Common myeloid progenitor, CD34-positive (primary cell): ENCODE results near the gene MRTFA.
A peak's percentile ranks its signal among the peaks of the same experiment; 100 is the strongest.
"Not testable (repeated sequence)": the region's sequence is repeated elsewhere in the genome, so short reads cannot be mapped to it uniquely, and the experiment has no call there.

Experiments
- CTCF ChIA-PET: fragments of 350-600 bp; sonication (Branson Sonifier 250); formaldehyde crosslinking; loops from one replicate; lab custom pipeline; 2021; ENCODE audit warnings: antibody characterized with exemption; lab: Charles Lee
- POLR2A ChIA-PET: fragments of 350-600 bp; sonication (Branson Sonifier 250); formaldehyde crosslinking; loops from one replicate; lab custom pipeline; 2021; ENCODE audit warnings: antibody characterized with exemption; lab: Charles Lee
- DNase-seq, 3 donors: peaks; one replicate each; pipeline versions ENCODE4 v3.0.0 to v3.0.0-alpha.2; 2013
- H3K27ac ChIP-seq, 2 experiments: 1 replicate in 1 of 2; 2 replicates in 1 of 2; pipeline ENCODE4 v1.7.0; 2013; ENCODE audit warnings: inconsistent platforms in 2 of 2, low read length in 2 of 2, mild to moderate bottlenecking in 2 of 2, low read depth in 1 of 2, moderate library complexity in 1 of 2; ENCODE audit not compliant: severe bottlenecking in 2 of 2, insufficient read depth in 1 of 2, poor library complexity in 1 of 2
- H3K27me3 ChIP-seq, 5 experiments: replicated peaks in 2 of 5; 1 replicate in 3 of 5; 2 replicates in 2 of 5; pipeline versions ENCODE4 v1.6.1 to v1.7.0; 2013; ENCODE audit warnings: low read length in 4 of 5, mild to moderate bottlenecking in 2 of 5, moderate library complexity in 2 of 5, inconsistent platforms in 1 of 5; ENCODE audit not compliant: insufficient read depth in 5 of 5, control insufficient read depth in 4 of 5
- H3K36me3 ChIP-seq, 4 experiments: 1 replicate in 2 of 4; 2 replicates in 2 of 4; pipeline versions ENCODE4 v1.6.1 to v1.7.0; 2013; ENCODE audit warnings: low read length in 3 of 4, control low read depth in 1 of 4, mild to moderate bottlenecking in 1 of 4; ENCODE audit not compliant: control insufficient read depth in 4 of 4, insufficient read depth in 4 of 4
- H3K4me1 ChIP-seq, 4 experiments: 1 replicate in 3 of 4; 2 replicates in 1 of 4; pipeline versions ENCODE4 v1.6.1 to v1.7.1; 2013; ENCODE audit warnings: low read length in 3 of 4, mild to moderate bottlenecking in 3 of 4, control low read depth in 1 of 4, inconsistent platforms in 1 of 4, moderate library complexity in 1 of 4; ENCODE audit not compliant: control insufficient read depth in 4 of 4, insufficient read depth in 4 of 4; ENCODE audit errors: control extremely low read depth in 1 of 4
- H3K4me3 ChIP-seq, 7 experiments: 1 replicate in 4 of 7; 2 replicates in 3 of 7; pipeline versions ENCODE4 v1.5.1 to v1.7.0; 2013; ENCODE audit warnings: mild to moderate bottlenecking in 7 of 7, low read length in 6 of 7, moderate library complexity in 6 of 7, inconsistent platforms in 2 of 7, low read depth in 2 of 7, control low read depth in 1 of 7; ENCODE audit not compliant: insufficient read depth in 4 of 7, control insufficient read depth in 1 of 7; ENCODE audit errors: extremely low read depth in 1 of 7
- H3K9me3 ChIP-seq, 5 experiments: 1 replicate in 4 of 5; 2 replicates in 1 of 5; pipeline versions ENCODE4 v1.6.1 to v1.7.1; 2013; ENCODE audit warnings: low read length in 4 of 5, mild to moderate bottlenecking in 2 of 5, inconsistent platforms in 1 of 5, low read depth in 1 of 5, moderate library complexity in 1 of 5; ENCODE audit not compliant: control insufficient read depth in 4 of 5, insufficient read depth in 2 of 5; ENCODE audit errors: control extremely low read depth in 1 of 5
- WGBS: methylation state at CpG from one replicate; pipeline ENCODE4 v1.1.5; 2013; ENCODE audit not compliant: insufficient coverage; 5-methylcytosine and 5-hydroxymethylcytosine counted together

Gene MRTFA

GRCh38 chr22:40531951-40532900 is 104.3 kb downstream of the MRTFA start:
- H3K36me3 ChIP-seq, result peaks cover 0 to 2% (median 0%) of the 10 kb centered on the region in 4 experiments
- DNase-seq, result no peak
- CTCF ChIA-PET, result interaction anchor here (0.7 to 6.5 kb wide), 5 partner anchors 8 to 151 kb away, joined by 3 to 50 read pairs (median 3); partner anchors contain the start of gene MRTFA
- H3K27me3 ChIP-seq, result no peaks in the 10 kb centered on the region
- no peak overlapping the region for H3K27ac ChIP-seq
- peak overlapping the region in 2 of 7 experiments; percentile 10 to 38 for H3K4me3 ChIP-seq
- H3K4me1 ChIP-seq, result peaks cover 37 to 45% (median 41%) of the 10 kb centered on the region in 4 experiments
- POLR2A ChIA-PET, result interaction anchor here (0.6 kb wide), 1 partner anchor 108 kb away, joined by 3 read pairs; no protein-coding TSS in a partner anchor
- no peaks in the 10 kb centered on the region for H3K9me3 ChIP-seq
- WGBS, result 94% methylated on average over 2 of the region's 3 CpGs

- H3K4me3 ChIP-seq, DNase-seq, H3K36me3 ChIP-seq, H3K27ac ChIP-seq, H3K9me3 ChIP-seq, H3K27me3 ChIP-seq, POLR2A ChIA-PET: not testable (repeated sequence)
- CTCF ChIA-PET, result interaction anchor here (0.6 to 6.5 kb wide), 9 partner anchors 12 to 133 kb away, joined by 3 to 50 read pairs (median 3); partner anchors contain the start of gene MRTFA
- no CpG with 5 or more reads among the region's 6 CpGs for WGBS
- H3K4me1 ChIP-seq, result peaks cover 33 to 42% (median 39%) of the 10 kb centered on the region in 4 experiments
Observed at GRCh38 chr22:40530391-40530790, 106.1 kb downstream of the MRTFA start.

- Histone ChIP-seq H3K9me3 (no peaks in the 10 kb centered on the region), H3K27me3 (no peaks in the 10 kb centered on the region), H3K27ac (no peak overlapping the region), H3K4me1 (peaks cover 28 to 36% (median 34%) of the 10 kb centered on the region in 4 experiments), H3K4me3 (no peak overlapping the region), H3K36me3 (peaks cover 0 to 2% (median 0%) of the 10 kb centered on the region in 4 experiments)
- POLR2A ChIA-PET, result interaction anchor here (0.6 kb wide), 1 partner anchor 96 kb away, joined by 3 read pairs; no protein-coding TSS in a partner anchor
- no CpG with 5 or more reads among the region's 1 CpG for WGBS
- CTCF ChIA-PET, result interaction anchor here (1.0 to 6.5 kb wide), 6 partner anchors 12 to 116 kb away, joined by 3 to 50 read pairs (median 4); partner anchors contain the start of gene MRTFA
- no peak for DNase-seq
Observed at GRCh38 chr22:40529821-40530220, 106.7 kb downstream of the MRTFA start.

GRCh38 chr22:40526960-40527359 is 109.6 kb downstream of the MRTFA start:
- H3K36me3 ChIP-seq, result peaks cover 0 to 2% (median 0%) of the 10 kb centered on the region in 4 experiments
- WGBS, result 100% methylated on average over 1 of the region's 5 CpGs
- ChIA-PET POLR2A (interaction anchor here (0.6 to 0.7 kb wide), 3 partner anchors 110 to 206 kb away, joined by 3 to 8 read pairs (median 7); partner anchors contain the start of gene MRTFA), CTCF (interaction anchor here (0.9 to 7.8 kb wide), 7 partner anchors 15 to 233 kb away, joined by 3 to 106 read pairs (median 3); no protein-coding TSS in a partner anchor)
- DNase-seq, result no peak
- peaks cover 3 to 7% (median 7%) of the 10 kb centered on the region in 4 experiments for H3K4me1 ChIP-seq
- H3K27ac ChIP-seq, result no peak overlapping the region
- no peaks in the 10 kb centered on the region for H3K9me3 ChIP-seq
- no peak overlapping the region for H3K4me3 ChIP-seq
- H3K27me3 ChIP-seq, result no peaks in the 10 kb centered on the region

DNA sequence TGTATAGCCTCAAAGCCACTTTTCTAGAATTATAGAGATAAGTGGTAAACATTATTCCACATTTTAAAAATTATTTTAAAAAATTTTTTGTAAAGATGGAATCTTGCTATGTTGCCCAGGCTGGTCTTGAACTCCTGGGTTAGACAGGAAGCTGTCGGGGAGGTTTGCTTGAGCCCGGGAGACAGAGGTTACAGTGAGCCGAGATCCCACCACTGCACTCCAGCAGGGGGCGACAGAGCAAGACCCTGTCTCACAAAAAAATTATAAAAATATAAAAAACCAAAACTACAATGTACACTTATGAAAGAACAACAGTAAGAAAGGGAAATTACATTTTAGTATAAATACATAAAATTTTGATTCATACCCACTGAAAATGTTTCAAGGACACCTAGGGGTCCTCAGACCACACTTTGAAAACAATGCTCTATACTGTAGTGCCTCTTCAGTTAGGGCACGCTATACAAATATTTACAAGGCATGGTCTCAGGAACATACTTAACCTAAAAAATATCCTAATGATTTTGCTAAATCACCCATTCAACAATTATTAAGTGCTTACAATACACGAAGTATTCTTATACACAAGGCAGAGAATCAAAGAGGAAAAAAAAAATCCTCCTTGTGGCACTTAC is 111.2 kb downstream of the MRTFA start:
- WGBS, result 50% methylated on average over 2 of the region's 6 CpGs
- no peaks in the 10 kb centered on the region for H3K27me3 ChIP-seq
- ChIA-PET CTCF (interaction anchor here (0.6 to 7.8 kb wide), 20 partner anchors 8 to 374 kb away, joined by 3 to 106 read pairs (median 6); no protein-coding TSS in a partner anchor), POLR2A (interaction anchor here (0.7 kb wide), 1 partner anchor 131 kb away, joined by 4 read pairs; no protein-coding TSS in a partner anchor)
- peak; percentile 68 to 87 (median 85) for DNase-seq
- H3K9me3 ChIP-seq, result no peaks in the 10 kb centered on the region
- H3K27ac ChIP-seq, result no peak overlapping the region
- no peaks in the 10 kb centered on the region for H3K4me1 ChIP-seq
- H3K4me3 ChIP-seq, result no peak overlapping the region
- H3K36me3 ChIP-seq, result peaks cover 0 to 2% (median 0%) of the 10 kb centered on the region in 4 experiments

DNA sequence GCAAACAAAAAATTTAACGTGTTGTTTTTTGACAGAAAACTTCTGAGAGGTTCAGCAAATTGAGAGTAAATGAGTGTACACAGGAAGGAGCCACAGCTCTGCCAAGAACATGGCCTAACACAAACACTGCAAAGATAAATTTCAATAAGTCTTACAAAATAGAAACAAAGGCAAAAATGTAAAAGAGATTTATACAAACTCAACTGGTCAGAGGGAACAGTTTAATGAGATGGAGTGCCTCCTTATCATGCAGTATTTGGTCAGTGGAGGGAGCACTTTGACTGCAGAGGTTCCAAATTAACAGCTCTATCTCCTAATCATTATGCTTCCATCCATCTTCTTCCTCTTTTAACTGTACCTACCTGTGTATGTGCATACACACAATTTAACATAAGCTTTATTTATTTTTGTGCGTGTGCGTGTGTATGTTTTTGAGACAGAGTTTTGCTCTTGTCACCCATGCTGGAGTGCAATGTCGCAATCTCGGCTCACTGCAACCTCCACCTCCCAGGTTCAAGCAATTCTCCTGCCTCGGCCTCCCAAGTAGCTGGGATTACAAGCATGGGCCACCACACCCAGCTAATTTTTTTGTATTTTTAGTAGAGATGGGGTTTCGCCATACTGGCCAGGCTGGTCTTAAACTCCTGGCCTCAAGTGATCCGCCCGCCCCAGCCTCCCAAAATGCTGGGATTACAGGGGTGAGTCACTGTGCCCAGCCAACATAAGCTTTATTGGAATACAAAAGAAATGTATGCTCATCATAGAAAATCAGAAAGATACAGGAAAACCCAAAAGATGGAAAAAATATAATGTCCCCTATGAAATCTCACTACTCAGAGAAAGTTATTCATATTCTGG is 111.9 kb downstream of the MRTFA start:
- H3K27ac ChIP-seq, result no peak overlapping the region
- H3K4me1 ChIP-seq, result no peaks in the 10 kb centered on the region
- H3K4me3 ChIP-seq, result no peak overlapping the region
- ChIA-PET CTCF (interaction anchor here (0.5 to 7.8 kb wide), 25 partner anchors 8 to 374 kb away, joined by 3 to 106 read pairs (median 5); no protein-coding TSS in a partner anchor), POLR2A (interaction anchor here (0.8 kb wide), 1 partner anchor 87 kb away, joined by 3 read pairs; no protein-coding TSS in a partner anchor)
- no peaks in the 10 kb centered on the region for H3K27me3 ChIP-seq
- peaks cover 0 to 2% (median 0%) of the 10 kb centered on the region in 4 experiments for H3K36me3 ChIP-seq
- H3K9me3 ChIP-seq, result no peaks in the 10 kb centered on the region
- peak in 2 of 3 donors; percentile 34 to 47 for DNase-seq
- 93% methylated on average over 3 of the region's 9 CpGs for WGBS
